Activated CD4-positive, alpha-beta memory T cell treated with anti-CD3 and anti-CD28 coated beads for 36 hours (primary cell): Measurements from ENCODE around the gene KRT7. TPM values are rescaled to one million over a fixed set of nuclear protein-coding genes. Genes with fewer than 3 reads are reported as not detected.

Source experiments
- CTCF ChIA-PET: fragments of 350-600 bp; sonication (Branson Sonifier 250); formaldehyde crosslinking; loops from one replicate; lab custom pipeline; 2021; ENCODE audit warnings: antibody characterized with exemption, inconsistent platforms; lab: Charles Lee
- POLR2A ChIA-PET: fragments of 350-600 bp; sonication (Branson Sonifier 250); formaldehyde crosslinking; loops from one replicate; lab custom pipeline; 2021; ENCODE audit warnings: antibody characterized with exemption; lab: Charles Lee
- DNase-seq: peaks from one replicate; pipeline ENCODE4 v3.0.0-alpha.2; 2020
- H3K27ac Mint-ChIP-seq: one replicate; pipeline ENCODE4 v1.8.0; 2021; ENCODE audit warnings: mixed read lengths
- H3K27me3 Mint-ChIP-seq: one replicate; pipeline ENCODE4 v1.8.0; 2021; ENCODE audit warnings: mixed read lengths
- H3K36me3 Mint-ChIP-seq: one replicate; pipeline ENCODE4 v1.8.0; 2021; ENCODE audit warnings: mixed read lengths
- H3K4me1 Mint-ChIP-seq: one replicate; pipeline ENCODE4 v1.8.0; 2021; ENCODE audit warnings: low read depth, mixed read lengths
- H3K4me3 Mint-ChIP-seq: one replicate; pipeline ENCODE4 v1.8.0; 2021; ENCODE audit warnings: mild to moderate bottlenecking, mixed read lengths
- H3K9me3 Mint-ChIP-seq: one replicate; pipeline ENCODE4 v1.8.0; 2021; ENCODE audit warnings: mixed read lengths
- intact Hi-C: fragments of 100-400 bp; cut with micrococcal nuclease; formaldehyde crosslinking; loops from one replicate; pipeline ENCODE4 v1.15.1; 2023
- total RNA-seq, 2 experiments: library from RNA; stranded (reverse); gene quantifications; one replicate each; pipeline ENCODE4 v1.2.3, GENCODE V29; 2021

KRT7 gene
- total RNA-seq, 2 experiments from 2014 or later = 3.5 to 3.7 TPM

DNA sequence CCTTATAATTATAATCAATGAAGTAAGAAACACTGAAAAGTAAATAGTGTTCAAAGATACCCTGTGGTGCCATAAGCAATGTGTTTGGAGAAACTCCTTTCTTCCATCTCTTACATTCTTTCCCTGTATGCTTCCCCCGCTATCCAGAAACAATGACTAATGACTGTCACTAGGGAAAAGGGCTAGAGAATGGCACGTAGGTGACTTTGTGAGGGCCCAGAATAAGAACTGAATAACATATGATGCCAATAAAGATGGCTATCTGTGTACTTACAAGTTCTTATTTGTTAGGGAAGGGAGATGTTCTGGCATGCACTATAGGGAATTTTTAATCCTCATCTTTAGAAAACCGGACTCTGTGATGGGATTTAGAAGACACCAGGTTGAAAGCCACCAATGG, 4.7 kb upstream of the KRT7 start:
- intact Hi-C loops = no loop called here
- H3K27ac Mint-ChIP-seq = no peak overlapping the region
- no peak overlapping the region for H3K4me3 Mint-ChIP-seq
- DNase-seq = no peak
- peaks cover 48% of the 10 kb centered on the region for H3K27me3 Mint-ChIP-seq
- H3K9me3 Mint-ChIP-seq = no peaks in the 10 kb centered on the region
- no peaks in the 10 kb centered on the region for H3K36me3 Mint-ChIP-seq
- ChIA-PET CTCF (interaction anchor here (0.7 kb wide), 1 partner anchor 15 kb away, joined by 3 read pairs; no protein-coding TSS in a partner anchor), POLR2A (no interaction called here)
- peaks cover 3% of the 10 kb centered on the region for H3K4me1 Mint-ChIP-seq

GRCh38 chr12:52228931-52229330, 4.1 kb upstream of the KRT7 start:
- CTCF ChIA-PET = no interaction called here
- intact Hi-C loops = no loop called here

DNA sequence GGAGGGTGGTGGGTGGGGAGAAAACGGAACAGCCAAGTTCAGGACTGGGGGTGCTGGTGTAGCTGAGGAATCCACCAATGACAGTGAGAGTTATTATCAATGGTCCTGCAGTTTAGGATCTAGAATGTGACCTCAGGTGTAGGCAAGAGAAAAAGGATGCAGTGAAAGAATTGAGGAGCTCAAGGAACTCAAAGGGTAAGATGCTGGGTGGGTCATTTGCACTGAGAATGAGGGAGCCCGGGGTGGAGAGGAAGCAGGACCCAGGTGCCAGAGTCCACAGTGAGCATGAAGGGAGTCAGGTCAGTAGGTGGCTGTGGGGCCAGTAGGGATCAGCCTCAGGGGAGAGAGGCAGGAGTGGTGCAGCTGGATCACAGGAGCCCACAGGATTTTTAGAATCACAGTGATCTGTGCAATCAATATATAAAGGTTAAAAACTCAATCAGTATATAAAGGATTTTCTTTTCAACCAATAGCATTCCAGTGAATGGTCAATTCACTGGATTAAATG, 3.2 kb upstream of the KRT7 start:
- intact Hi-C loops = no loop called here
- CTCF ChIA-PET = no interaction called here
- POLR2A ChIA-PET = no interaction called here
- H3K9me3 Mint-ChIP-seq = no peaks in the 10 kb centered on the region
- no peak for DNase-seq
- H3K4me1 Mint-ChIP-seq = no peaks in the 10 kb centered on the region
- H3K4me3 Mint-ChIP-seq = no peak overlapping the region
- H3K27me3 Mint-ChIP-seq = peaks cover 51% of the 10 kb centered on the region
- no peak overlapping the region for H3K27ac Mint-ChIP-seq
- no peaks in the 10 kb centered on the region for H3K36me3 Mint-ChIP-seq

More at GRCh38 chr12:52228931-52229330, 4.1 kb upstream of the KRT7 start:
- no peak for DNase-seq
- peaks cover 49% of the 10 kb centered on the region for H3K27me3 Mint-ChIP-seq
- POLR2A ChIA-PET = no interaction called here
- H3K27ac Mint-ChIP-seq = no peak overlapping the region
- peaks cover 2% of the 10 kb centered on the region for H3K4me1 Mint-ChIP-seq
- no peaks in the 10 kb centered on the region for H3K9me3 Mint-ChIP-seq
- no peaks in the 10 kb centered on the region for H3K36me3 Mint-ChIP-seq
- H3K4me3 Mint-ChIP-seq = no peak overlapping the region

DNA sequence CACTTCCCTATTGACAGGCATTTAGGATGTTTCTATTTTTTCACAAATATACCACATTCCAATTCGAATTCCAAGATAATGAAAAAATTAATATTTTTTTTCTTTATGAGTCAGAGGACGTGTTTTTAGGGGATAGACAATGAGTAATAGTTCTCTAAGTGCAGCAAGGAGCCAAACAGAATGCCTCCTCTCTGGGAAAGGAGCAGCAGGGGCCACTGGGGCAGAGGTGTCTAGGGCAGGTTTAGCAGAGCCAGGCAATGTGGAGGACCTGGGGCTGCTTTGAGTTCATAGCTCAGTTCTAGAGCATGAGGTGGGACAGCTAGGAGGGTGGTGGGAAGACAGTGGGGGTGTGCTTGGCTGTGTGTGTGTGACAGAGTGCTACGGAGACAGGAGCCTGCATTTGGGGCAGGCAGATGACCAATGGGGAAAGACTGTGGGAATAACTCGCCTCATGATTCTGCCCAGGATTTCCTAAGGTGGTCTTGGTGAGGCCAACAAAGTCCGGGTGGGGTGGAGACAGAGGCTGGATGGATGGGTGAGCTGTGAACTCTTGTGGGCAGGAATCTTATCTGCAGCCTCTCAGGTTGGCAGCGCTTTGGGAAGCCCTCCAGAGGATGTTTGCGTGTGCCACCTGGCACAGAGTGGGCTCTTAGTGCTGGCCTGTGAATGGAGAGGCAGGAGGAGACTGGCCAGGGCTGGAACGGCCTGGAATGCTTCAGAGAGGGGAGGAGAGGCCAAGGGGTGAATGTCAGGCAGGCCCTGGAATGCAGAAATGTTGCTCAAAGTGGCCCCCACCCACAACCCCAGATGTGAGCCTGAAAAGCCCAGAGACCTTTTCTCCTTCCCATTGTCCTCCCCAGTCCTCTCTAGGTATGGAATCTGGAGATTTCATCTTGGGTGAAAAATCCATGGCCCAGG, 2.4 kb upstream of the KRT7 start:
- intact Hi-C loops = no loop called here
- Mint-ChIP-seq H3K36me3 (no peaks in the 10 kb centered on the region), H3K4me1 (no peaks in the 10 kb centered on the region), H3K4me3 (no peak overlapping the region), H3K27me3 (peaks cover 51% of the 10 kb centered on the region), H3K9me3 (no peaks in the 10 kb centered on the region), H3K27ac (no peak overlapping the region)
- ChIA-PET POLR2A (no interaction called here), CTCF (no interaction called here)
- DNase-seq = no peak

DNA sequence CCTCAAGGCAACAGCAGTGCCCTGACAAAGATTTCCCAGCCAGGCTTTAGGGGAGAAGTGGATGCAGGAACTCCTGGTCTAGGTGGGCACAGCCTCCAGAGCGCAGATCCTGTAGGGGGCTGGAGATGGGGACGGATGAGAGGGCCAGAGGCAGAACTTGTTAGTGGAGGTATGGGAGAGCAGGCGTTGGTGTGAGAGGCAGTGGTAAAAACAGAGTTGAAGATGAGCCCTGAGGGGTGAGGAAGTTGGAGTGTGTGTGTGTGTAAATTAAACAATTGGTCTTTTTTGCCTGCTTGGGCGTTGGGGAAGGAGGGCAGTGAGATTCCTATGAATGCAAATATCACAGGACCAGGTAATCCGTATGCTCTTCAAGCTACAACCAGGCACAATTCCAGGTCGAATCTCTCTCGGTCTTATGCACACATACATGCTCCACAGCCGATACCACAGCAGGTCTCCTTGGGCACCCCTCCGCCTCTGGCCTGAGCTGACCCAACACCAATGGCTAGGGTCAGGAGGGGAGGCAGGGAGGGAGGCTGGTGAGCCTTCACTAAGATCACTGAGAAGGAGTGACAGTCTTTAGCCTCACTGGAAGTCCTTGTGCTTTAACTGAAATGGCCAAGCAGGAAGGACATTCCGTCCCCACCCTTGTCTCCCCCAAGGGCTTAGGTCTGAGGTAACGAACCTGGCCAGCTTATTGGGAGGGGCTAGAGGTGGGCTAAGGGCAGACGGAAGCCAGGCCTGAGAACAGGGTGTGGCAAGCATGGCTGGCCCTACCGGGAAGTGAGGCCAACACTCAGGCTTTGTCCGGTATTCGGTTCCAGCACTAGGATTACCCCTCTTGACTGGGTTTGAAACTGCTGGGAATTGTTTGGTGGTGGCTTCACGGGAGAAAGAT, 1.5 kb upstream of the KRT7 start:
- H3K9me3 Mint-ChIP-seq = no peaks in the 10 kb centered on the region
- CTCF ChIA-PET = no interaction called here

DNA sequence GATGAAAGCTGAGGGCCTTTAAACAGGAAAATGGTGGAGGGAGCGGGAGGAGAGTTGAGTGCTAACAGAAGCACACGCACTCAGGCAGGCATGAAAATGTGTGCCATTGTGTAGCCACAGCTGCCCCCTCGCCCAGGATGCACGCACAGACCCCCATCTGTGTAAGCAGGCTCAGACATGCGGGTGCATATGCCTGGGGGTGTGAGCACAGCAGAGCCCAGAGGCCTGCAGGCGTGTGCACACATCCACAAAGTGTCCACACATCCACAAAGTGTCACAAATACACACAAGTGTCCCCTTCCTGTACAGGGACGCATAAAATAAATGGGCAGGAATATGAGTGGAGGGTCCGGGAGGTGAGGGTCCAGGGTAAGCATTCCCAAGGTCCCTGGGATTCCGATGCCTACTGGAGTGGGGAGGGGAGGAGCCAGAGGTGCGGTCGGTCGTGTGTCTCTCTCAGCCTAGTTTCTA, 805 bp upstream of the KRT7 start:
- DNase-seq = no peak
- Mint-ChIP-seq H3K36me3 (no peaks in the 10 kb centered on the region), H3K9me3 (no peaks in the 10 kb centered on the region), H3K4me3 (no peak overlapping the region), H3K27ac (no peak overlapping the region), H3K27me3 (peaks cover 46% of the 10 kb centered on the region), H3K4me1 (no peaks in the 10 kb centered on the region)
- ChIA-PET POLR2A (no interaction called here), CTCF (no interaction called here)
- intact Hi-C loops = no loop called here

More for the DNA sequence above, 1.5 kb upstream of the KRT7 start:
- Mint-ChIP-seq H3K27ac (no peak overlapping the region), H3K36me3 (no peaks in the 10 kb centered on the region), H3K4me3 (no peak overlapping the region), H3K4me1 (no peaks in the 10 kb centered on the region), H3K27me3 (peaks cover 47% of the 10 kb centered on the region)
- intact Hi-C loops = no loop called here
- POLR2A ChIA-PET = no interaction called here
- no peak for DNase-seq

DNA sequence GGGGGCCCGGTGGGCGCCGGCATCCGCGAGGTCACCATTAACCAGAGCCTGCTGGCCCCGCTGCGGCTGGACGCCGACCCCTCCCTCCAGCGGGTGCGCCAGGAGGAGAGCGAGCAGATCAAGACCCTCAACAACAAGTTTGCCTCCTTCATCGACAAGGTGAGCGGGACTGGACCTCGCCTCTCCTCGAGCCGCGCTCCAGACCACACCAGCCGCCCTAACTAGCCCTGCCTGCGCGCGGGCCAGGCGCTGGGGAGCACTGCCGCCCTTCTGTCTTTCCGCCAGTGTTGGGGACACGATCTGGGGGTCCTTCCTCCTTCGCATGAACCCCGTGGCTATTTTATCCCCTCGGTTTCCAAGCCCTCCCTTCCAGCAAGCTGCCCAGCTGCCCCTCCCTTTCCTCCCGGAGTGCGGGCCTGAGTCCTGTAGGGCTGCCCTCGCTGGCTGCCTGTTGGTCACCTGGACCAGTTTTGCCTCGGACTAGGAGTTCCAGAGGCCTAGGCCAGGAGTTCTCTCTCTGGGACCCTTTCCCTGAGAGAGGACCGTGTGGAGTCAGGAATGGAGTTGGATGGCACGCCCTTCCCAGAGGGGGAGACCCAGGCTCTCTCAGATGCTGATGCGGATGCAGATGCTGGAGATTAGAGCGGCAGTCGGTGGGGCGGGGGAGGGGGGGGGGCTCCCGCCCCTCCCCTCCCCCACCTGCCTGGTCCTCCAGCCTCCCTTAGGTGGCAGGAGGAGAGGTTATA, 592 bp downstream of the KRT7 start:
- Mint-ChIP-seq H3K27me3 (peaks cover 42% of the 10 kb centered on the region), H3K4me3 (no peak overlapping the region), H3K9me3 (no peaks in the 10 kb centered on the region), H3K4me1 (no peaks in the 10 kb centered on the region), H3K27ac (no peak overlapping the region), H3K36me3 (no peaks in the 10 kb centered on the region)
- intact Hi-C loops = no loop called here
- CTCF ChIA-PET = no interaction called here
- POLR2A ChIA-PET = no interaction called here
- DNase-seq = no peak

DNA sequence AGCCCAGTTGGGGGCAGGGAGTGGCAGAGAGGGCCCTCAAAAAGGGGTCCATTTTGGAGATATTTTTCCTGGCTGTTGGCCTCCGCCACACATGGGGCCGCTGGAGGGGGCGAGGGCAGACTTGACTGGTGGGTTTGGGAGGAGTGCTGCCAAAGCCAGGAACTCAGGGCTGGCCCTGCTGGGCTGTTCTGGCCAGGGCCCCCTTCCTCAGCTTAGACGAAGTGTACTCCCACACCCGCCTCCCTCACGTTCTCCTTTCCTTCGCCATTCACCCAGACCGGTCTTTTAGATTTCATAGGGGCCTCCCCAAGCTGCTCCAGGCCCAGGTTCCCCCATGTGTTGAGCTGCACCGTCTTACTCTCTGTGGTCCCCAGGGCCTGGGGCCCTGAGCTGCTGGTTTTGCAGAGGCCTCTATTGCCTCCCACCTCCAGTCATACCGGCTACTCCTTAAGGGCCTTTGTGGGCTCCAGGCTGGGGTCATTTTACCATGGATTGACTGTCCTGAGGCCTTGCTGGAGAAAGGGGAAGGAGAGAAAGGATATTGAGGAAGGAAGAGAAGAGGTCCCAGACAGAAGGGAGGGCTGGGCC, 1.3 kb downstream of the KRT7 start:
- Mint-ChIP-seq H3K9me3 (no peaks in the 10 kb centered on the region), H3K36me3 (no peaks in the 10 kb centered on the region), H3K27ac (no peak overlapping the region), H3K27me3 (peaks cover 40% of the 10 kb centered on the region), H3K4me1 (no peaks in the 10 kb centered on the region), H3K4me3 (no peak overlapping the region)
- no peak for DNase-seq
- ChIA-PET POLR2A (no interaction called here), CTCF (no interaction called here)
- intact Hi-C loops = no loop called here

GRCh38 chr12:52235001-52235764, 2.1 kb downstream of the KRT7 start:
- Mint-ChIP-seq H3K4me1 (no peaks in the 10 kb centered on the region), H3K9me3 (no peaks in the 10 kb centered on the region), H3K4me3 (no peak overlapping the region), H3K27me3 (peaks cover 37% of the 10 kb centered on the region), H3K36me3 (no peaks in the 10 kb centered on the region), H3K27ac (no peak overlapping the region)
- CTCF ChIA-PET = interaction anchor here (1.1 kb wide), 1 partner anchor 46 kb away, joined by 3 read pairs; no protein-coding TSS in a partner anchor
- intact Hi-C loops = no loop called here
- DNase-seq = no peak
- POLR2A ChIA-PET = no interaction called here

DNA sequence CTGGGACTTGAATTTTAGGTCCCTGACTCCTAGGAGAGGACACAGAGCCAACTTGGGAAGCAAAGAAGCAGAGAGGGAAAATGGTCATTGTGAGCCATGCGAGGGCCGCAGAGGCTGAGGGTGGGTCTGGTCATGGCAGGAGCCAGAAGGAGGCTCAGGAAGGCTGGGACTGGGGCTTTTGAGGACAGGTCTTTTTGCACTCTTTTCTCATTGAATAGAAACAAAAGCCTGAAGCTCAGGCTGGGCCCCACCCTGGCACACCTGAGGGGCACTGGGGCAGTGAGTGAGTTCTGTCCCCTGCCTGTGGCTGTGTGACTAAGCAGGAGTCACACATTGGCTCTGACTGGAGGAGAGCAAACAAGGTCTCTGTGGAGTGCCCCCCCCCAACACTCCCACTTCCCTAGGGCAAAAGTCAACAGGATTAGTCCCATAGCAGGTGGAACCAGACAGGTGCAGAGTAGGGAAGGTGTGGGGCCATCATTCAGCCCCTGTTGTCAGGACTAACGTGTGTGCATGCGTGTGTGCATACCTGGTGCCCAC, 2.8 kb downstream of the KRT7 start:
- Mint-ChIP-seq H3K4me3 (no peak overlapping the region), H3K36me3 (no peaks in the 10 kb centered on the region), H3K9me3 (no peaks in the 10 kb centered on the region), H3K27me3 (peaks cover 33% of the 10 kb centered on the region), H3K27ac (no peak overlapping the region), H3K4me1 (no peaks in the 10 kb centered on the region)
- DNase-seq = no peak
- intact Hi-C loops = no loop called here
- CTCF ChIA-PET = interaction anchor here (1.1 kb wide), 1 partner anchor 45 kb away, joined by 3 read pairs; no protein-coding TSS in a partner anchor
- POLR2A ChIA-PET = no interaction called here
